Duodenal mucosa (tissue), 2 donors: ENCODE results near the gene TEN1.

Source experiments
- H3K27ac ChIP-seq: one replicate; pipeline ENCODE4 v1.7.0; 2013; ENCODE audit warnings: low read depth, low read length
- H3K27me3 ChIP-seq, 2 donors: one replicate each; pipeline ENCODE4 v1.7.0; 2013; ENCODE audit warnings: low read length in 2 of 2, control low read depth in 1 of 2; ENCODE audit not compliant: insufficient read depth in 2 of 2, control insufficient read depth in 1 of 2
- H3K36me3 ChIP-seq, 2 donors: one replicate each; pipeline ENCODE4 v1.7.0; 2013; ENCODE audit warnings: low read length in 2 of 2, control low read depth in 1 of 2; ENCODE audit not compliant: insufficient read depth in 2 of 2, control insufficient read depth in 1 of 2
- H3K4me1 ChIP-seq, 2 donors: one replicate each; pipeline ENCODE4 v1.7.0; 2013; ENCODE audit warnings: low read length in 2 of 2, control low read depth in 1 of 2; ENCODE audit not compliant: insufficient read depth in 2 of 2, control insufficient read depth in 1 of 2
- H3K4me3 ChIP-seq, 2 donors: one replicate each; pipeline ENCODE4 v1.7.0; 2013; ENCODE audit warnings: low read length in 2 of 2, low read depth in 1 of 2
- H3K9ac ChIP-seq, 2 donors: one replicate each; pipeline ENCODE4 v1.7.0; 2013; ENCODE audit warnings: low read length in 2 of 2, low read depth in 1 of 2
- H3K9me3 ChIP-seq, 2 donors: one replicate each; pipeline ENCODE4 v1.7.0; 2013; ENCODE audit warnings: low read length in 2 of 2, control low read depth in 1 of 2; ENCODE audit not compliant: control insufficient read depth in 1 of 2

TEN1 gene

DNA sequence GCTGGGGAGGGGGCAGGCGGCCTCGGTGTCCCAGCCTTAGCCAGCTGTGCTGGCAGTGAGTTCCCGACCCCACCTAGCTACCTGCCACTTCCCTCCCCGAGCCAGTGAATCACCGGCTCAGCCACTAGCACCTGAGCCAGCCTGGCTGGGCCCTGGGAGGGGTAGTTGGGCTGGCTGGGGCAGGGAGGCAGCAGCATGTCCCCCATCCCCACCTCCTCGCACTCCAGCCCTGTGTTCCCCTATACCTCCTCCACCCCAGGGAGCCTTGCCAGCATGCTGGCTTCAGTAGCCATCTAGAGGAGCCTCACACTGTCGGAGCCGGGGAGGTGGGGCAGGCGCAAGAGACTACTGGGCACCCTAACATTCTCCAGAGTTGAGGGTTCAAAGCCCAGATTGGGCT, 45.3 kb downstream of the TEN1 start:
- Histone ChIP-seq H3K27ac (no peak overlapping the region), H3K36me3 (peaks cover 0 to 13% of the 10 kb centered on the region in 2 donors), H3K9ac (no peak overlapping the region), H3K4me3 (no peak overlapping the region), H3K27me3 (peaks cover 0 to under 1% of the 10 kb centered on the region in 2 donors), H3K4me1 (peaks cover 0 to 25% of the 10 kb centered on the region in 2 donors), H3K9me3 (no peaks in the 10 kb centered on the region)

DNA sequence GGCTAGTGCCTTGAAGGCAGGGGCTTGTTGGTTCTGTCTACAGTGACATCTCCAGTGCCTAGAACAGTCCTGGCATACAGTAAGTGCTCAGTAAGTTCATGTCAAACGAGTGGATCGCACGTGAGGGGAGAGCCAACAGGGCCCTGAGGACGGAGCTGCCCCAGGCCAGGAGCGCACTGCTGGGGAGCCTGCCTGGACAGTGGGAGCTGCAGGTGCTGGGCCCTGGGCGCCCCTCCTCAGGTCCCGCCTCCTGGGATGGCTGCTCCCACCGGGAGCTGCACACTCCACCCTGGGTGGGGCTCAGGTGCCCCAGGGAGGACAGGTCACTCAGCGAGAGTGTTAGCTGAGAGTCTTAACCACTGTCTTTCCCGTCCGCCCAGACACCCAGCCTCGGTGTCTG, 46.3 kb downstream of the TEN1 start:
- H3K9me3 ChIP-seq: no peaks in the 10 kb centered on the region
- no peak overlapping the region for H3K27ac ChIP-seq
- H3K36me3 ChIP-seq: peaks cover 0 to 9% of the 10 kb centered on the region in 2 donors
- H3K4me3 ChIP-seq: peak overlapping the region in 1 of 2 donors; percentile 28
- no peak overlapping the region for H3K9ac ChIP-seq
- peaks cover 5 to 32% of the 10 kb centered on the region in 2 donors for H3K4me1 ChIP-seq
- H3K27me3 ChIP-seq: peaks cover 0 to 3% of the 10 kb centered on the region in 2 donors

DNA sequence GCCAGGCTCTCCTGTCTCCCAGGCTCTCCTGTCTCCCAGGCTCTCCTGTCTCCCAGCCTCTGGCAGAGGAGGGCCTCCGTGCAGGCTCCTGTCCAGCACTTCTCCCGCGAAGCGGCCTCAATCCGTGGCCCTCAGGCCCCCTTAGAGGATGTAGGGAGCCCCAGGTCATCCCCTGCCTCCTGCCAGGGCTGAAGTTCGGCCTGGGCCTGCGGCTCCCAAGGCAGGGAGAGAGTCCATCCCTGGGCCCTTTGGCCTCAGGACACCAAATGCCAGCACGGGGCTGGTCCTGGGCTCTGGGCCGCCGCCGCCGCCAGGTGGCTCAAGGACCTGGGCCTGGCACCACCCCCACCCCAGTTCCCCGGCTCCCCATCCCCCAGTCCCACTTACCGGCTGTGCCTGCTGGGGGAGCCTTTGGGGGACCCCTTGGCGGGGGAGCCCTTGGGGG, 47.7 kb downstream of the TEN1 start:
- Histone ChIP-seq H3K4me3 (peak overlapping the region; percentile 52 to 58), H3K27ac (peak overlapping the region; percentile 20)

DNA sequence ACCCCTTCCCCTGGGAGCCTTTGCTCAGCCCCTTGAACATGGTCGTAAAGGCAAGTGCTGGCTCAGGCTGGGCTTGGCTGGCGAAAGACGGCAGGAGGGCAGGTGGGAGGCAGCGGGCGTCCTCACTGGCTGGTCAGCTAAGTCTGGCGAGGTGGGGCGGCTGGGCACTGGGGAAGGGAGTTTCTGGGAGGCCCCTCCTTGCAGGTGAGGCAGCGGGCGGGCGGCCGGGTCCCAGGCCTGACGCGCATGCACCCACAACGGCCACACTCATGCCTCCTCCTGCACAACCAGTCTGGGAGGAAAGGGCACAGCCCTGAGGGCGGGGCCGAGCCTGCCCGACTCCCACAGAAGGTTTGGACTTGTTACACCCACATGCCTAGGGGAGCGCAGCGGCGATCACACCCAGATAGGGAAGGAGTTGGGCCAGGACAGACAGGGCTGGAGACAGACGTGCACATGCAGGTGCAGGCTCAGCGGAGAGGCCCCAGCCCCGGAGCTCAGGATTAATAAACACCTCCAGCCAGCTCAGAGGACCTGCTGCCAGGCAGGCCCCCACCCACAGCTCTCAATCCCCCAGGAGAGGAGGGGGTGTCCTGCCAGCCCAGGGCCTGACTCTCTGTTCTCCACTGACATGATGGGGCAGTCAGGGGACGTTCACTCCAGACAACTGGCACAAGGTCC, 48.3 kb downstream of the TEN1 start, which contains the start of gene EVPL:
EVPL (minus strand) TSS at position 148 of the 681 bp plus-strand sequence; CDS start at position 40, 108 bp downstream.
- peaks cover 0 to 3% of the 10 kb centered on the region in 2 donors for H3K27me3 ChIP-seq
- peaks cover 0 to 9% of the 10 kb centered on the region in 2 donors for H3K36me3 ChIP-seq
- peak within 1 kb of the TSS; percentile 52 to 58 for H3K4me3 ChIP-seq
- H3K9me3 ChIP-seq: no peaks in the 10 kb centered on the region
- H3K9ac ChIP-seq: peak within 1 kb of the TSS in 1 of 2 donors; percentile 63
- peak within 1 kb of the TSS; percentile 32 for H3K27ac ChIP-seq
- peaks cover 8 to 35% of the 10 kb centered on the region in 2 donors for H3K4me1 ChIP-seq

More for the DNA sequence above, 47.7 kb downstream of the TEN1 start:
- Histone ChIP-seq H3K9ac (peak overlapping the region in 1 of 2 donors; percentile 63), H3K36me3 (peaks cover 0 to 9% of the 10 kb centered on the region in 2 donors), H3K9me3 (no peaks in the 10 kb centered on the region), H3K4me1 (peaks cover 5 to 32% of the 10 kb centered on the region in 2 donors), H3K27me3 (peaks cover 0 to 3% of the 10 kb centered on the region in 2 donors)

DNA sequence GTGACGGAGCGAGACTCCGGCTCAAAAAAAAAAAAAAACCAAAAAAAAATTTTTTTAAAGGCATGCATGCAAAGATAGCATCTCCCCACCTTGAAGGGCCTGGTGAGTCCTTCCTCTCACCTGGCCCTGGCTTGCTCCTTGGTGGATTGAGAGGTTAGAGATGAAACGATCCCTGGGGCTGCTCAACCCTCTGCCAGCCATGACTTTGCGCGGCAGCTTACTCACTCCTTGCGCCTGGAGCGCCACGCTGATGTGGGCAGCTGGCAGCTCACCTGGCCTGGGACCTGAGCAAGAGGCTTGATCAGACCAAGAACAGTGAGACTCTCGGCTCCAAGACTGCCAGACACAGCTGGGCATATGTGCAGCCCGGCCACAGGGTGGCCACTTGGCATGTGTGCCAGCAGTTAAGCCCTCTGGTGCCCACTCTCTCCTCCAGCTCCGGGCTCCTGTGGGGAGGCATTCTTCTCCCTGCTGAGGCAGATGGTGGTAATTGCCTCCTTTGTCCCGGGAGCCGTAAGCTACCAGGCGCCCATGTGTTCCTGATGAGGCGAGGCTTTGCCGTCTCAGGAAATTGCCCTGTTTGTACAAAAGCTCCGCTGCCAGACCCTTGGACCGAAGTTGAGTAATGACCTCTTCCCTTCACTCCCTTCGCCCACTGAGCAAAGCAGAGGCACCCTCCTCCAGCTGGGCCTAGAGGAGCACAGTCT, 53.2 kb downstream of the TEN1 start:
- Histone ChIP-seq H3K9ac (no peak overlapping the region), H3K4me3 (no peak overlapping the region), H3K36me3 (peaks cover 0 to 4% of the 10 kb centered on the region in 2 donors), H3K27ac (no peak overlapping the region), H3K9me3 (no peaks in the 10 kb centered on the region), H3K4me1 (peaks cover 13 to 27% of the 10 kb centered on the region in 2 donors), H3K27me3 (peaks cover 0 to 3% of the 10 kb centered on the region in 2 donors)

DNA sequence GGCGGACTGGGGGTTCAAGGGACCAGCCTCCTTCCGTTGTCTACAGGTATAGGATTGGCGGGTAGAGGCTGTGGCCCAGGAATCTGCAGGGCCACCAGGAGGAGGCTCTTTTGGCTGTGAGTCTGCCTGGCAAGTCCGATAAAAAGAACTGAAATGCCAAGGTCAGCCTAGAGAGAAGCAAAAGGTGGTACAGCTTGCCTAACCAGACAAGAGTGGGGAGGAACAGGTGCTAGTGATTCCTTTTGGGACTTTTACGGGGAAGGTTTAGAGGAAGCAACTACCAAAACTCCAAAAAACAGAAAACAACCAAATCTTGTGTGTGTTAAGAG, 53.7 kb downstream of the TEN1 start:
- peaks cover 0 to 3% of the 10 kb centered on the region in 2 donors for H3K27me3 ChIP-seq
- H3K4me1 ChIP-seq: peaks cover 13 to 23% of the 10 kb centered on the region in 2 donors
- no peak overlapping the region for H3K9ac ChIP-seq
- peaks cover 0 to 4% of the 10 kb centered on the region in 2 donors for H3K36me3 ChIP-seq
- no peaks in the 10 kb centered on the region for H3K9me3 ChIP-seq
- no peak overlapping the region for H3K4me3 ChIP-seq
- H3K27ac ChIP-seq: no peak overlapping the region

DNA sequence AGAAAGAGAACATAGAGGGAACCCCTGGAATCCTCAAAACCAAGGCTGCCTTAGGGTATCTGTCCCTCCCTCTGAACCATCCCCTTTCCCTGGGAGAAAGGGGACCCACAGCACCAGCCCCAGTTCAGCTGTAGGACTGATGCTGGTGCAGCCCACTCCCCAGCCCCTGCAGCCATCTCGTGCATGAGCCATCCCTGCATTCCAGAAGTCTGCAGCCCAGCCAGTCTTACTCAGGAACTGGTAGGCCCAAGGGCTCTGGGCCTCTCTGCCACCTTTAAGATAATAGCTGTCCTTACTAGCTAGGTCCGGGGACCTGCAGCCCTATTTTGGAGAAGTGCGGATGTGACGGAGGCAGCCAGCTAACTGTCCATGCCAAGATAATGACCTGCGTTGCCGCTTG, 54.1 kb downstream of the TEN1 start:
- Histone ChIP-seq H3K36me3 (peaks cover 1 to 6% of the 10 kb centered on the region in 2 donors), H3K4me1 (peaks cover 13 to 21% of the 10 kb centered on the region in 2 donors), H3K9ac (no peak overlapping the region), H3K27me3 (peaks cover 0 to 3% of the 10 kb centered on the region in 2 donors), H3K4me3 (no peak overlapping the region), H3K9me3 (no peaks in the 10 kb centered on the region), H3K27ac (no peak overlapping the region)

DNA sequence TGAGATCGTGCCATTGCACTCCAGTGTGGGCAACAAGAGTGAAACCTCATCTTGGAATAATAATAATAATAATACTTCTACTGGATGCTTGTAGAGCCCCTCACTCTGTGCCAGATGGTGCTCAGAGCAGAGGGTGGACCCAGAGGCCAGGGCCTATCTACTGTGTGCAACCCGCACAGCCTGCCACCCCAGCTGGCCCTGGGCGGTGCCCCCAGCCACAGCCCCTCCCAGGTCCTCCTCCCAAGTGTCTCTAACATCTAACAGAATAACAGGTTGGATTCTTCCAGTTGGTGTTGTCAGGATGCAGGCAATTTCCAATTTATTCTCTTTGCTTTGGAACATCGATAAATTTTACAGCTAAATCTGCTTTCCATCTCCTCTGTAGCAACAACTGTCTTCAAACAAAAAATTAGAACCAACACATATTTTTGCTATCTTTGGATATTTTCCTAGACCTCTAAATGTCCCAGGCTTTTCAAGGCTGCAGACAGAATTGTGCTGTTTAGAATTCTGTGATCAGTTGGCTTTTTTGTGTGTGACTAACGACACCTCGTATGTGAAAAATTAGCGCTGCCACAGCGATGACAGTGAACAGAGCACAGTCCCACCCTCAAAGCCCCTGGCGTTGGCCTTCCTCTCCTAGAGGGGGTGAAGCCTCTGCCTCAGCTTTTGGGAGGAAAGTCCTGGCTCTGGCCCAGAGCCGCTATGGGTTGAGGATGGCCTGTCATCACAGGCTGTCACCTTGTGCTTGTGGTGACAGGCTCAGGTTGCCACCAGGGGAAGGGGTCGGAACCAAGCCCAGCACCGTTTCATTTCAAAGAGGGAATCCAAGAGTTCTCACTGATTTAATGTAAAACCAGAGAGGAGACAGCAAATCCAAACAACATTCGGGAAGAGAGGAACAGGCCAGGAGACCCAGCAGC, 55.6 kb downstream of the TEN1 start:
- Histone ChIP-seq H3K27me3 (no peaks in the 10 kb centered on the region), H3K4me3 (no peak overlapping the region), H3K9ac (no peak overlapping the region), H3K9me3 (no peaks in the 10 kb centered on the region), H3K27ac (no peak overlapping the region), H3K36me3 (peaks cover 17 to 21% of the 10 kb centered on the region in 2 donors), H3K4me1 (peaks cover 10 to 11% of the 10 kb centered on the region in 2 donors)

DNA sequence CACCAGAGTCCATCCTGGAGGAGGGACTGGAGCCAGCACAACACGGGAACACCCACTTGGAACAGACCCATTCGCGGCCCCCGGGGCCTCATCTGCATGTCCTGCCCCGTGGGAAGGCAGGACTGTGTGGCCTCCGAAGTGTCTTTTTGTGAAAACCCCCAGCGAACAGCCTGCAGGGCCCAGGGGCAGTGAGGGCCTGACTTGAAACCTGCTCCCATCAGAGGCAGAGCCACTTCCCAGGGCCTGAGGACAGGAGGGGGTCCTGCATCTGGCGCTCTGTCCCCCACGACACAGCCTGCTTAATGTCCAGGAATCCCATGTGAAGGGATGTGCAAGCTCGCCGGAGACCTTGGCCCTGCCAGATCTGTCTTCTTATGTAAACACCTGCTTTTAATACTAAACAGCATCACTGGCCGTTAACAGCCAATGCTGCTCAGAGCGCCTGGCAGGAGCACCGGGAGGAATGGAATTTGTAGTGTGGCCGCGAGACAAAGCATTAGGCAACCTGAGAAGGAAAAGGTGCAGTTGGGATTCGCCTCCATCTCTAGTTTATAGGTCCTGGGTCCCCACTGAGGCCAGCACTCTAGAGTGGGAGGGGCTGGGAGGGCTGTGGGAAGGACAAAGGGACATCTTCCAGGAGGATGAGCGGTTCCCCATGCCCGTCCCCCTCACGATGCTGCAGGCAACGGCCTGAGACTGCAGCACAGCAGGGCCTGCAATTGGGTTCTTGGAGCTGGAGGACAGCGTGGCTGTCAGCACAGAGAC, 57.6 kb downstream of the TEN1 start:
- H3K9me3 ChIP-seq: no peaks in the 10 kb centered on the region
- H3K9ac ChIP-seq: no peak overlapping the region
- H3K27ac ChIP-seq: no peak overlapping the region
- H3K4me3 ChIP-seq: no peak overlapping the region
- peaks cover 29 to 41% of the 10 kb centered on the region in 2 donors for H3K36me3 ChIP-seq
- no peaks in the 10 kb centered on the region for H3K27me3 ChIP-seq
- H3K4me1 ChIP-seq: peaks cover 7 to 8% of the 10 kb centered on the region in 2 donors
